SU-DHL-6 (cell line): ENCODE results near the gene CACNA1B.
"Not testable (repeated sequence)": the region's sequence is repeated elsewhere in the genome, so short reads cannot be mapped to it uniquely, and the experiment has no call there.

Experiments used
- H2AFZ ChIP-seq: fragments of 200-600 bp; sonication (generic); 2 replicates; pipeline ENCODE4 v1.6.1; 2014; ENCODE audit warnings: low read depth, mild to moderate bottlenecking, moderate library complexity, mixed read lengths, antibody characterized with exemption, low read length; ENCODE audit not compliant: severe bottlenecking
- H3F3A ChIP-seq: fragments of 200-600 bp; shearing (Covaris generic); 2 replicates; pipeline ENCODE4 v1.6.0; 2016; ENCODE audit warnings: antibody characterized with exemption, mild to moderate bottlenecking; ENCODE audit not compliant: insufficient read depth
- H3K27ac ChIP-seq: fragments of 200-600 bp; sonication (generic); 2 replicates; pipeline ENCODE4 v1.5.1; 2016; ENCODE audit warnings: low read depth, mild to moderate bottlenecking, low read length, moderate library complexity, mixed read lengths
- H3K27me3 ChIP-seq: fragments of 200-600 bp; sonication (generic), shearing (Covaris generic); 2 replicates; pipeline ENCODE4 v1.6.0; 2014; ENCODE audit warnings: mild to moderate bottlenecking, low read length
- H3K36me3 ChIP-seq: fragments of 200-600 bp; sonication (generic); 2 replicates; pipeline ENCODE4 v1.6.1; 2014; ENCODE audit warnings: mild to moderate bottlenecking, low read length, mixed read lengths
- H3K4me2 ChIP-seq: fragments of 300-600, 200-600 bp; shearing (Covaris generic), sonication (generic); 2 replicates; pipeline ENCODE4 v1.6.0; 2014; ENCODE audit warnings: low read length, low read depth, mild to moderate bottlenecking; ENCODE audit not compliant: poor library complexity, severe bottlenecking
- H3K4me3 ChIP-seq: fragments of 200-600 bp; sonication (generic); 2 replicates; pipeline ENCODE4 v1.5.1; 2014; ENCODE audit warnings: antibody characterized with exemption, low read length, mild to moderate bottlenecking, mixed read lengths; ENCODE audit not compliant: insufficient read depth, poor library complexity, severe bottlenecking
- H3K79me2 ChIP-seq: fragments of 200-600 bp; sonication (generic); 2 replicates; pipeline ENCODE4 v1.6.1; 2014; ENCODE audit warnings: mild to moderate bottlenecking, low read length, moderate library complexity; ENCODE audit not compliant: insufficient read depth
- H3K9ac ChIP-seq: fragments of 200-600 bp; sonication (generic); 2 replicates; pipeline ENCODE4 v1.7.0; 2014; ENCODE audit warnings: mild to moderate bottlenecking, low read length
- H3K9me2 ChIP-seq: fragments of 200-600 bp; sonication (generic); replicated peaks from 2 replicates; pipeline ENCODE4 v1.6.1; 2014; ENCODE audit warnings: low read length; ENCODE audit not compliant: insufficient read depth
- H3K9me3 ChIP-seq: fragments of 200-600 bp; sonication (generic); 2 replicates; pipeline ENCODE4 v1.6.1; 2014; ENCODE audit warnings: low read length, mixed read lengths; ENCODE audit not compliant: insufficient read depth
- H4K20me1 ChIP-seq: fragments of 200-600 bp; sonication (generic); 2 replicates; pipeline ENCODE4 v1.6.1; 2014; ENCODE audit warnings: low read depth, mild to moderate bottlenecking, antibody characterized with exemption, low read length, moderate library complexity, mixed read lengths
- EZH2phosphoT487 ChIP-seq: fragments of 200-600 bp; sonication (generic), shearing (Covaris generic); conservative IDR thresholded peaks from 2 replicates; pipeline ENCODE4 v1.6.1; 2018; ENCODE audit warnings: mild to moderate bottlenecking, antibody characterized with exemption, low read length, moderate library complexity, mixed read lengths
- TF ChIP-seq, protein P1 (sequence below): fragments of 200-600 bp; sonication (generic); IDR thresholded peaks from one replicate; pipeline ENCODE4 v1.5.1; 2017; ENCODE audit warnings: antibody characterized with exemption, mild to moderate bottlenecking, low read length, moderate library complexity; ENCODE audit not compliant: insufficient read depth, poor library complexity, severe bottlenecking

Gene CACNA1B

DNA sequence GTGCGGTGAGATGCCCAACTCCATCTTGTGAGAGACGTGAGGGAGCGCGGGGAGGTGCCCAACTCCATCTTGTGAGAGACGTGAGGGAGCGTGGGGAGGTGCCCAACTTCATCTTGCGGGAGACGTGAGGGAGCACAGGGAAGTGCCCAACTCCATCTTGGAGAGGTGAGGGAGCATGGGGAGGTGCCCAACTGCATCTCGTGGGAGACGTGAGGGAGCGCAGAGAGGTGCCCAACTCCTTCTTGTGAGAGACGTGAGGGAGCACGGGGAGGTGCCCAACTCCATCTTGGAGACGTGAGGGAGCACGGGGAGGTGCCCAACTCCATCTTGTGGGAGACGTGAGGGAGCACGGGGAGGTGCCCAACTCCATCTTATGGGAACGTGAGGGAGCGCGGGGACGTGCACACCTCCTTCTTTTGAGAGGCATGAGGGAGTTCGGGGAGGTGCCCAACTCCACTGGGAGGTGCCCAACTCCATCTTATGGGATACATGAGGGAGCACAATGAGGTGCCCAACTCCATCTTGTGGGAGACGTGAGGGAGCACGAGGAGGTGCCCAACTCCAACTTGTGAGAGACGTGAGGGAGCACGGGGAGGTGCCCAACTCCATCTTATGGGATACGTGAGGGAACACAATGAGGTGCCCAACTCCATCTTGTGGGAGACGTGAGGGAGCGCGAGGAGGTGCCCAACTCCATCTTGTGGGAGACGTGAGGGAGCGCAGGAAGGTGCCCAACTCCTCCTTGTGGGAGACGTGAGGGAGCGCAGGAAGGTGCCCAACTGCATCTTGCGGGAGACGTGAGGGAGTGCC lies 235.4 kb downstream of the CACNA1B start:
- Histone ChIP-seq H3F3A (no peaks in the 10 kb centered on the region), H3K9me2 (no peaks in the 10 kb centered on the region), H3K36me3 (no peaks in the 10 kb centered on the region), H2AFZ (no peak overlapping the region), H3K79me2 (no peaks in the 10 kb centered on the region), H3K4me2 (no peak overlapping the region), H3K9ac (no peak overlapping the region), H3K27me3 (no peaks in the 10 kb centered on the region), H3K9me3 (no peaks in the 10 kb centered on the region), H3K27ac (no peak overlapping the region), H3K4me3 (no peak overlapping the region), H4K20me1 (no peaks in the 10 kb centered on the region)
- TF ChIP-seq EZH2phosphoT487 = no peak
- TF ChIP-seq, protein P1, sequence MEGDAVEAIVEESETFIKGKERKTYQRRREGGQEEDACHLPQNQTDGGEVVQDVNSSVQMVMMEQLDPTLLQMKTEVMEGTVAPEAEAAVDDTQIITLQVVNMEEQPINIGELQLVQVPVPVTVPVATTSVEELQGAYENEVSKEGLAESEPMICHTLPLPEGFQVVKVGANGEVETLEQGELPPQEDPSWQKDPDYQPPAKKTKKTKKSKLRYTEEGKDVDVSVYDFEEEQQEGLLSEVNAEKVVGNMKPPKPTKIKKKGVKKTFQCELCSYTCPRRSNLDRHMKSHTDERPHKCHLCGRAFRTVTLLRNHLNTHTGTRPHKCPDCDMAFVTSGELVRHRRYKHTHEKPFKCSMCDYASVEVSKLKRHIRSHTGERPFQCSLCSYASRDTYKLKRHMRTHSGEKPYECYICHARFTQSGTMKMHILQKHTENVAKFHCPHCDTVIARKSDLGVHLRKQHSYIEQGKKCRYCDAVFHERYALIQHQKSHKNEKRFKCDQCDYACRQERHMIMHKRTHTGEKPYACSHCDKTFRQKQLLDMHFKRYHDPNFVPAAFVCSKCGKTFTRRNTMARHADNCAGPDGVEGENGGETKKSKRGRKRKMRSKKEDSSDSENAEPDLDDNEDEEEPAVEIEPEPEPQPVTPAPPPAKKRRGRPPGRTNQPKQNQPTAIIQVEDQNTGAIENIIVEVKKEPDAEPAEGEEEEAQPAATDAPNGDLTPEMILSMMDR = no peak

DNA sequence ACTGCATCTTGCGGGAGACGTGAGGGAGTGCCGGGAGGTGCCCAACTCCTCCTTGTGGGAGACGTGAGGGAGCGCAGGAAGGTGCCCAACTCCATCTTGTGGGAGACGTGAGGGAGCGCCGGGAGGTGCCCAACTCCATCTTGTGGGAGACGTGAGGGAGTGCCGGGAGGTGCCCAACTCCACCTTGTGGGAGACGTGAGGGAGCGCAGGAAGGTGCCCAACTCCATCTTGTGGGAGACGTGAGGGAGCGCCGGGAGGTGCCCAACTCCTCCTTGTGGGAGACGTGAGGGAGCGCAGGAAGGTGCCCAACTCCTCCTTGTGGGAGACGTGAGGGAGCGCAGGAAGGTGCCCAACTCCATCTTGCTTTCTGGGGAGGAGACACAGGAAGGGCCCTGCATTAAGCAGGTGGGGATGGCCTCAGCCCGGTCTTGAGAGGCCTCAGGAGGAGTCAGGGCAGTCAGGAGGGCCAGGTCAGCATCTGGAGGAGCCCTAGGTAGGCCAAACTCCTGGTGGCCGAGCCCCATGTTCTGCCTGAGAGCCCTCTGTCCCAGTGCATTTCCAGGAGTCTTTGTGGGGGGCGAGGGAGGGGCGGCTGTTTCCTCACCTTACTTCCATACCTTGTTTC lies 236.2 kb downstream of the CACNA1B start:
- not testable (repeated sequence) for H3K9me2 ChIP-seq, H3K36me3 ChIP-seq, H4K20me1 ChIP-seq, H3K27ac ChIP-seq, H3K4me3 ChIP-seq, H3K9me3 ChIP-seq, H2AFZ ChIP-seq, H3K79me2 ChIP-seq, H3F3A ChIP-seq, H3K27me3 ChIP-seq, H3K9ac ChIP-seq, H3K4me2 ChIP-seq

DNA sequence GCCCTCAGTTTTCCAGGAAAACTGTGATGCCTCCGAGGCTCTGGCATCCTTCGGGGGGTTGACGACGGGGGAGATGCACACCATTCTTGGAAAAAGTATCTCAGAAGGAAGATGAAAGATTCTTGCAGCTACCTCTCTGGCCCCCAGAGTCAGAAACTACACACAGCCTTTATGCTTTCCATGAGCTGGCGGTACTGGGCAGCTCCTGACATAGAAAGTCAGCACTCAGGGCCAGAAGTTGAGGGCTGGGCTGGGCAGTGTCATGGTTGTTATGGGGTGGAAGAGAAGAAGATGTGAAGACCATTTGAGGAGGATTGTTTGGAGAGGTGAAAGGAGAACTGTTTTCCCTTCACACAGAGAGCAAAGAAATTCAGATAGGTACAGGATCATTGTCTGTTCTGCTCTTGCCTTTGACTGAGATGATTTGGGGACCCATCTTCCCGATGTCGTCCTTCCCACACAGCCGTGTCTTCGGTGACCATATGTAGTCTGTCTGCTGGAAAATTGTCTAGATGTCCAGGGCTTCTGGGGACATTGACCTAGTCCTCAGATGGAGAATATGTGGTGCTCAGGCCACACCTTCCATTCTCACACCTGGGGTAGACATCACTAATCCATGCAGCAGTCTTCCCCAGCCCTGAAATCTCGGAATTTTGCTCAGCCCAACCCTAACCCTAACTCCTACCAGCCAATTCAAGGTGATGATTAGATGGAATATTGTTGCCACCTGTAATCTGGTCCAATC lies 237.1 kb downstream of the CACNA1B start:
- no peaks in the 10 kb centered on the region for H3K27me3 ChIP-seq
- H3K9me3 ChIP-seq = no peaks in the 10 kb centered on the region
- H4K20me1 ChIP-seq = no peaks in the 10 kb centered on the region
- no peak overlapping the region for H2AFZ ChIP-seq
- H3K79me2 ChIP-seq = no peaks in the 10 kb centered on the region
- H3F3A ChIP-seq = no peaks in the 10 kb centered on the region
- no peaks in the 10 kb centered on the region for H3K36me3 ChIP-seq
- no peak overlapping the region for H3K27ac ChIP-seq
- H3K4me2 ChIP-seq = no peak overlapping the region
- TF ChIP-seq, protein P1 = no peak
- no peak for TF ChIP-seq EZH2phosphoT487
- no peak overlapping the region for H3K9ac ChIP-seq
- H3K9me2 ChIP-seq = no peaks in the 10 kb centered on the region
- no peak overlapping the region for H3K4me3 ChIP-seq

GRCh38 chr9:138115506-138115905 lies 237.9 kb downstream of the CACNA1B start:
- no peak overlapping the region for H3K4me3 ChIP-seq
- no peaks in the 10 kb centered on the region for H3K36me3 ChIP-seq
- H3K27me3 ChIP-seq = no peaks in the 10 kb centered on the region
- H3K27ac ChIP-seq = no peak overlapping the region
- H3K9me2 ChIP-seq = no peaks in the 10 kb centered on the region
- H3F3A ChIP-seq = no peaks in the 10 kb centered on the region
- H4K20me1 ChIP-seq = no peaks in the 10 kb centered on the region
- no peak overlapping the region for H2AFZ ChIP-seq
- no peaks in the 10 kb centered on the region for H3K79me2 ChIP-seq
- no peaks in the 10 kb centered on the region for H3K9me3 ChIP-seq
- no peak overlapping the region for H3K4me2 ChIP-seq
- TF ChIP-seq, protein P1 = no peak
- TF ChIP-seq EZH2phosphoT487 = no peak
- no peak overlapping the region for H3K9ac ChIP-seq
